WERI-Rb-1 (cell line): Measurements from ENCODE around the gene ISYNA1.
"Not testable (repeated sequence)": the region's sequence is repeated elsewhere in the genome, so short reads cannot be mapped to it uniquely, and the experiment has no call there.

Experiments used
- DNase-seq: peaks from one replicate; pipeline ENCODE4 v3.0.0-alpha.2; 2020
- H3K27ac ChIP-seq: fragments of 250-450 bp; sonication (Bioruptor Pico); 2 replicates; pipeline ENCODE4 v1.5.1; 2020; ENCODE audit warnings: mild to moderate bottlenecking, moderate library complexity
- H3K27me3 ChIP-seq: fragments of 250-450 bp; sonication (Bioruptor Pico); 2 replicates; pipeline ENCODE4 v1.5.1; 2021; ENCODE audit warnings: mild to moderate bottlenecking, low read depth, moderate library complexity; ENCODE audit not compliant: insufficient read depth, severe bottlenecking
- H3K36me3 ChIP-seq: fragments of 250-450 bp; sonication (Bioruptor Pico); 2 replicates; pipeline ENCODE4 v1.5.1; 2020; ENCODE audit warnings: mild to moderate bottlenecking, moderate library complexity
- H3K4me3 ChIP-seq: 2 replicates; pipeline ENCODE4 v1.5.1; 2011; ENCODE audit warnings: low read depth, mild to moderate bottlenecking, control low read depth, low read length
- H3K9me3 ChIP-seq: fragments of 250-450 bp; sonication (Bioruptor Pico); 2 replicates; pipeline ENCODE4 v1.5.1; 2021; ENCODE audit warnings: mild to moderate bottlenecking, moderate library complexity; ENCODE audit not compliant: severe bottlenecking
- CTCF ChIP-seq: IDR thresholded peaks from 2 replicates; pipeline ENCODE4 v1.5.1; 2011; ENCODE audit warnings: low read depth, mild to moderate bottlenecking, control low read depth, inconsistent platforms, low read length

ISYNA1 gene

GRCh38 chr19:18415178-18415867 lies 22.6 kb downstream of the ISYNA1 start:
- no peak for DNase-seq
- Histone ChIP-seq H3K36me3 (no peaks in the 10 kb centered on the region; the same call in 1 of the 2 replicates), H3K27me3 (no peaks in the 10 kb centered on the region), H3K9me3 (no peaks in the 10 kb centered on the region), H3K4me3 (no peak overlapping the region), H3K27ac (peak overlapping the region; percentile 98)
- TF ChIP-seq CTCF: no peak

GRCh38 chr19:18414504-18415177 lies 23.3 kb downstream of the ISYNA1 start:
- Histone ChIP-seq H3K4me3 (no peak overlapping the region), H3K27me3 (no peaks in the 10 kb centered on the region), H3K27ac (peak overlapping the region; percentile 98), H3K9me3 (no peaks in the 10 kb centered on the region), H3K36me3 (no peaks in the 10 kb centered on the region; the same call in 1 of the 2 replicates)
- peak; percentile 57 for DNase-seq
- no peak for TF ChIP-seq CTCF

- no peak for TF ChIP-seq CTCF
- no peaks in the 10 kb centered on the region for H3K27me3 ChIP-seq
- no peak for DNase-seq
- H3K27ac ChIP-seq: no peak overlapping the region
- H3K36me3 ChIP-seq: no peaks in the 10 kb centered on the region; the same call in 1 of the 2 replicates
- no peak overlapping the region for H3K4me3 ChIP-seq
- no peaks in the 10 kb centered on the region for H3K9me3 ChIP-seq
These were observed 25.2 kb downstream of the ISYNA1 start for GRCh38 chr19:18412610-18413239.

- Histone ChIP-seq H3K4me3 (no peak overlapping the region), H3K27me3 (no peaks in the 10 kb centered on the region), H3K36me3 (no peaks in the 10 kb centered on the region), H3K27ac (no peak overlapping the region), H3K9me3 (no peaks in the 10 kb centered on the region)
- DNase-seq: no peak
- TF ChIP-seq CTCF: peak; percentile 76
These were observed 29.9 kb downstream of the ISYNA1 start for GRCh38 chr19:18408053-18408476.

- Histone ChIP-seq H3K4me3 (no peak overlapping the region), H3K9me3 (no peaks in the 10 kb centered on the region), H3K27ac (no peak overlapping the region), H3K36me3 (no peaks in the 10 kb centered on the region), H3K27me3 (no peaks in the 10 kb centered on the region)
- TF ChIP-seq CTCF: no peak
- DNase-seq: no peak
These were observed 31.2 kb downstream of the ISYNA1 start for GRCh38 chr19:18406749-18407148.

GRCh38 chr19:18405754-18406153 lies 32.2 kb downstream of the ISYNA1 start:
- not testable (repeated sequence) for H3K9me3 ChIP-seq, H3K36me3 ChIP-seq, H3K4me3 ChIP-seq, DNase-seq, H3K27me3 ChIP-seq, H3K27ac ChIP-seq

GRCh38 chr19:18402455-18403248 lies 35.3 kb downstream of the ISYNA1 start:
- not testable (repeated sequence) for H3K27me3 ChIP-seq, H3K36me3 ChIP-seq, DNase-seq, H3K27ac ChIP-seq, H3K4me3 ChIP-seq, H3K9me3 ChIP-seq
